Activated T-helper 1 cell treated with anti-CD3 and anti-CD28 coated beads, Interleukin-2, amount 50 U/mL, for 16 hours (primary cell): Measurements from ENCODE around the gene AMTN.
"Not testable (repeated sequence)": the region's sequence is repeated elsewhere in the genome, so short reads cannot be mapped to it uniquely, and the experiment has no call there.

Source experiments
- DNase-seq, 2 donors: peaks; one replicate each; pipeline ENCODE4 v3.0.0-alpha.2; 2020; ENCODE audit warnings: low read depth in 1 of 2, low spot score in 1 of 2

AMTN gene

DNA sequence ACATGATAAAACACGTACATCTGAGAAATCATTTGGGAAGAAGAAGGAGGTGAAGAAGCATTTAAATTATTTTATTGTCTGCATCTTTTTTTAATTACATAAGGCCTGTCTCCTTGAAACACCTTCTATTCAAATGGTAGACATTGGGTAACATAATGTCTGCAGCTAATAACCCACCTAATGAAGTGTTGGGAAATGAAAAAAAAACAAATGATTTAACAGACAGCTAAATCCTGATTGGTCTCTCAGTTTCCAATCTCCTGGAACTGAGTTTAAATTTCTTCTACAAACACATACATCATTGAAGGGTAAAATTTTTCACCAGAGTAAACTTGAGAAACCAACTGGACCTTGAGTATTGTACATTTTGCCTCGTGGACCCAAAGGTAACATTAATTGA is at the start of gene AMTN:
Gene AMTN (plus strand): TSS at position 301 of the 400 bp plus-strand sequence. CDS start 209 bp downstream, outside the sequence.
- DNase-seq = no peak

- no peak for DNase-seq
Observed at GRCh38 chr4:70471897-70472296, 46.5 kb upstream of the AMTN start, which contains the start of gene MUC7. Gene MUC7 (plus strand): TSS chr4:70472197. CDS start chr4:70474022, 1,825 bp downstream.

- DNase-seq = no peak
Observed at GRCh38 chr4:70473679-70474078, 44.7 kb upstream of the AMTN start.

GRCh38 chr4:70488748-70489147 is 29.6 kb upstream of the AMTN start:
- DNase-seq = no peak

- no peak for DNase-seq
Observed at GRCh38 chr4:70496231-70496630, 22.1 kb upstream of the AMTN start.

DNA sequence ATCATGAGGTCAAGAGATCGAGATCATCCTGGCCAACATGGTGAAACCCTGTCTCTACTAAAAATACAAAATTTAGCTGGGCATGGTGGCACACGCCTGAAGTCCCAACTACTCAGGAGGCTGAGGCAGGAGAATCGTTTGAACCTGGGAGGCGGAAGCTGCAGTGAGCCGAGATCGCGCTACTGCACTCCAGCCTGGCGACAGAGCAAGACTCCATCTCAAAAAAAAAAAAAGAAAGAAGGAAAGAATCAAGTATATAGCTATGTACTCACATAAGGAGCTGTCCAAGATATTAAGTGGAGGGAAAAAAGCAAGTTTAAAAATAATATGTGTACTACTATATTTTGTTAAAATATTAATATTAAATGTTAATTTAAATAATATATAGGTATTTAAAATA is 16.5 kb upstream of the AMTN start:
- DNase-seq = not testable (repeated sequence)

DNA sequence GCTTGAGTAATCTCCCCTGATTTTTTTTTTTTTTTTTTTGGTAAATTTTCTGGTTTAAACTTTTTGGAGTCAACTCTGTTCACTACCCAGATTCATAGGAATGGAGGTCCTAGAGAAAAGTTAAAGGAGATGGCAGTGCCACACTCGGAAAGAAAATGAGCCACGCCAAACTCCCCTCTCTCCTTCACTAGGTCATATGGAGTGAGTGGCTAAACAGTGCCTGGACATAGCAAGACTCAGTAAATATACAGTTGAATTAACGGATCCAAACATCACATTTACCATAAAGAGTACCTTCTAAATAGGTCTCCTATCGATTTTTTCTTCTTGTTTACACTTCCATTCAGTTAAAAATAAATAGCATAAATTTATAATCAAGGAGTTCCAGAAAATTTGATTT is 13.6 kb upstream of the AMTN start:
- no peak for DNase-seq

DNA sequence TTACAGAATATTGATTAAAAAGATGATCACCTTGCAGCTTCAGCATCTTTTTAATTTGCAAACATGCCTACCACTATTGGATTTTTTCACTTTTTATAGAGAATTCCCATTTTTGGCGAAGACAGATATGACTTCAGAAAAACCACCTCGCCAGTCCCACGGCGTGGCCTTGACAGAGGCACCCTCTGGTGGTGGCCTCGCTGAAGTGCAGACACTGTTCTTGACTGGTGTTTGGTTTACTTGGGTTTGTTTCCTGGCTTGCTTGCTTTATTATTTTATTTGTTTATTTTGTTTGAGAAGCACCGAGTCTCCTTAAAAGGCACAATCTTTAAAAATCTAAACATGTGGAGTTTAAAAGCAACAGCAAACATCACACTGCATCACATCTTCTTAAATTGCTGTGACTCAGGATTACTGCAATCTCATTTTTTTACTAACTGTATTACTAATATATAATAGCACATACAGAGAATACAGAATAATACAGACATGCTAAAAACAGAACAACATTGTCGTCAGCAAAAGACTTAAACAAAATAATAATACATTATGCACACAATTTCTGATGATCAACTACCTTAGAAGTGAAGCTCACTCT is 13.1 kb upstream of the AMTN start:
- peak; percentile 17 to 20 for DNase-seq

DNA sequence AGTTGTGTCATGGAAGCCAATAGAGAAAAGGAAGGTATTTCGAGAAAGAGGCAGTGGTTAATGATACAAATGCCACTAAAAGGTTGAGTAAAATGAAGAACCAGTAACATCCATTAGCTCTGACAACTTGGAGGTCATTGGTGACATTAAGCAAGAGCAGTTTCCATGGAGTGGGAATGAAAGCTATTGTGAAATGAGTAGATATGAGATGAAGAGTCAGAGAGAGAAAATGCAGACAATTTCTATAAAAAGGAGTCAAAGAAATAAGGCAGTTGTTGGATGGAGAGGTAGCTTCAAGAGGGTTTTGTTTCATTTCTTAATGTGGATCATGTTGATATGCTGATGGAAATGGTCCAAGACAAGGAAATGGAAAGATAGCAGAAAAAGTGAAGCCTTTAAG is 9.6 kb upstream of the AMTN start:
- no peak for DNase-seq

- DNase-seq = no peak
Observed at GRCh38 chr4:70511365-70511764, 7.0 kb upstream of the AMTN start.

DNA sequence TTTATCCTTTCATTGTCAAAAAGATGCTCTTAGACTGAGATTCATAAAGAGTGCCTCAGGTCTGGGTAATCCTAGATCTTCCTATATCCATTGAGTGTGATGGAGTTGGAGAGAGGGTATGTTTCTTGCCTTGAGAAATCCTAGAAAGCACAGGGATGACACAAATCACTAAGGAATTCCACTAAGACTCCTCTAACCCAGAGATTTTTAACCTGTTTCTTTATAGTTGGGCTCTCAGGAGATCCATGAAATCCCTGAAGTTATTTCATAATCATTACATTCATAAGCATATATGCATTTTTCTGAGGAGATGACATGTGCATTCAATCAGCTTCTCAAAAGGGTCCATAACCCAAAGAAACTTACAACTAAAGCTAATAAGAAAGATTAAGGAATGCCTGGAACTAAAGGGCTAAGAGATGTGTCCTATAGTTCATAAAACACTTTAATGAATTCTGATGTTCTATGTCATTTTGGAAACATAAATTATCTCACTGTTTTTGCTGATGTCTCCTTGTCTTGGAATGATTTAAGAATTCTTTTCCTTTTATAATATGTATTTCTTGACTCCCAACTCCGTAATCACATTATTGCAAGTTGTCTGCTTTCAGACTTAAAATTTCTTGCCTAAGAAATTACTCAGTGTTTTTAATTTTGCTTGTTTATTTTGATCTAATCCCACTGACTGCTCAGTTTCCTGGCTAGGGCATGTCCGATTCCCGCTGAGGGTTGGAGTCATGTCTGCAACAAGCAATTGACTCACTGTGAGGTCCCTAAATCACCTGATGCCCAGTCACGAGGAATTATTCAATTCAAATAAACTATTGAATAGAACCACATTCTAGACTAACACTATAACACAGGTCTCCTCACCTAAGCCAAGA is 2.8 kb upstream of the AMTN start:
- DNase-seq = no peak

DNA sequence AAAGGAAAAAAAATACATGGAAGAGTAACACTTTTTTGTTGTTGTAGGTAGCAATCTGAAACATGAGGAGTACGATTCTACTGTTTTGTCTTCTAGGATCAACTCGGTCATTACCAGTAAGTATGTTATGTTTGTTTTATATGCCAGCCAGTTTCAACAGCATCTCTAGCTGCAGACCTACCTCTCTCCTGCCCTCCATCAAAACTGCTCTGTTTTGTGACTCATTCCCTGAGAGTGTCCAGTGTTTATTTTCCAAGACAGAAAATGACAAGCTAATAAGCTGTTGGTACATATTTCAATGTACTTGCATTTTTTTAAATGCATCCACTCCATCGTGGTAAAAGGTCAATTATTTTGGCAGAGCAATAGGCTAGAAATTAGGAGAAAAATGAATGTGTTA is 347 bp downstream of the AMTN start:
- no peak for DNase-seq

- DNase-seq = no peak
Observed at GRCh38 chr4:70522626-70523025, 4.3 kb downstream of the AMTN start.

- DNase-seq = no peak
Observed at GRCh38 chr4:70530997-70531396, 12.6 kb downstream of the AMTN start.

- DNase-seq = no peak
Observed at GRCh38 chr4:70531981-70532380, 13.6 kb downstream of the AMTN start.

- no peak for DNase-seq
Observed at GRCh38 chr4:70533211-70533610, 14.8 kb downstream of the AMTN start.

DNA sequence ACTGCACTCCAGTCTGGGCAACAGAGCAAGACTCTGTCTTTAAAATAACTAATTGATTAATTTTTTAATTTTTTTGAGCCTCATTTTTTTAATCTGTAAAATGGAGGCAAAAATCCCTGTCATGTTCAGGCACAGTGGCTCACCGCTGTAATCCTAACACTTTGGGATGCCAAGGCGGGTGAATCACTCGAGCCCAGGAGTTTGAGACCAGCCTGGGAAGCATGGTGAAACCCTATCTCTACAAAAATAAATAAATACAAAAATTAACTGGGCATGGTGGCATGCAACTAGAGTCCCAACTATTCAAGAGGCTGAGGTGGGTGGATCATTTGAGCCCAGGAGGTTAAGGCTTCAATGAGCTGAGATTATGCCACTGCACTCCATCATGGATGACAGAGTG is 15.4 kb downstream of the AMTN start:
- DNase-seq = no peak

- not testable (repeated sequence) for DNase-seq
Observed at GRCh38 chr4:70534886-70535285, 16.5 kb downstream of the AMTN start.

- DNase-seq = no peak
Observed at GRCh38 chr4:70538869-70539268, 20.5 kb downstream of the AMTN start.

GRCh38 chr4:70544279-70544868 is 26.0 kb downstream of the AMTN start:
- DNase-seq = no peak

GRCh38 chr4:70556856-70557255 is 38.5 kb downstream of the AMTN start:
- DNase-seq = no peak

DNA sequence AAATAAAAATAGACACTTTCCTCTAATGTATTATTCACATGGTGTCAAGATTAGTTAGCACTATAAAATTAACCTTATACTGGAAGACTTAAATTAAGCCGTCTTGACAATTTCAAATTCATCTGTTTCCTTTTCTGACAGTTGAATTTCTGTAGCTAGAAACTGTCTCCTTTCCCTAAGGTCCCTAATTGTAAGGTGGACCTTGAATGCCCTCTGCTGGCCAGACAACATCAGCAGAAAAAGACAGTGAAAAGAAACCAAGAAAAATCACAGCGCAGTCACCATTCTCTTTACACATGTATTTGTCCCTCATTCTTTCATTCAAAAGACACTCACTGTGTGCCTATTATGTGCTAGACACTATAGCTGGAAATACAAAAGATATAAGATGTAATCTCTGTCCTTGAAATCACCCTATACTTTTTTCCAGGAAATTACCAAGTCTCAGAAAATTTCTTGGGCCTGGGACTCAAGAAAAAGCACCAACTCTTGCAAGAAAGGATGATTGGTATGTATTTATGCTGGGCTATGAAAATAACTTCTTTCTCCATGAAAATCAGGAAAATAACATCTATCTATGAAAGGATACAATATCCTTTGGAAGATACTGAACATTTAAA is 41.0 kb downstream of the AMTN start:
- no peak for DNase-seq
